Anterior cingulate cortex (tissue), 58 donors: ENCODE measurements around the gene PLXNA2.
A peak's percentile ranks its signal among the peaks of the same experiment; 100 is the strongest.

Experiments
- DNase-seq, 58 donors: peaks; one replicate each; lab custom pipeline; 2025; lab: John Stamatoyannopoulos, UW

Gene PLXNA2

GRCh38 chr1:208169081-208169879 is 74.9 kb downstream of the PLXNA2 start:
- DNase-seq, result no peak

DNA sequence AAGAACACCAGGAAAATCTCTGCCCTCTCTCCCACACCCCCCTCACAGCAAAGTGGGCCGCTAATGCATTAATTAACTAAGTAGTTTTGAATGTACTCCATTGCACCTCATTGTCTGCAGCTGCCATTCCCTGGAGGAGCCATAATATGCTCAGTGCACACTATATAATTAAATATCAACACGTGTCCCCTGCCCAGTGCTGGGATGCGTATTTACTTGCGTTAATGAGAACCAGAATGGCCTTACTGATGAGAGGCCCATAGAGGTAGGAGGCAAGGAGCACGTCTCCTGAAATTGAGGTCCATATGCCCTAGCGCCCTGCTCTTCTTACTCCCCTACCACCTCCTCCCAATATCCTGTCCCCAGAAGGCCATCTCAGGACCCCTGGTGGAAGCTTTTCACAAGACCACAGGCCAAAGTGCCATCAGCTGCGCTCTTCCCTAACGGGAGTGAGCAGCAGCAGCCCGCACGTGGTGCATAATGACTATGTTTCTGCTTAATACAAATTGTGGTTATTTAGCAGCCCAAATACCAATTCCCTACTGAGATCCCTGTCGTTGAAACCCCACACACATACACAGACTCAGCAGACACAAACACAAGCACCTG is 76.8 kb downstream of the PLXNA2 start:
- no peak for DNase-seq

DNA sequence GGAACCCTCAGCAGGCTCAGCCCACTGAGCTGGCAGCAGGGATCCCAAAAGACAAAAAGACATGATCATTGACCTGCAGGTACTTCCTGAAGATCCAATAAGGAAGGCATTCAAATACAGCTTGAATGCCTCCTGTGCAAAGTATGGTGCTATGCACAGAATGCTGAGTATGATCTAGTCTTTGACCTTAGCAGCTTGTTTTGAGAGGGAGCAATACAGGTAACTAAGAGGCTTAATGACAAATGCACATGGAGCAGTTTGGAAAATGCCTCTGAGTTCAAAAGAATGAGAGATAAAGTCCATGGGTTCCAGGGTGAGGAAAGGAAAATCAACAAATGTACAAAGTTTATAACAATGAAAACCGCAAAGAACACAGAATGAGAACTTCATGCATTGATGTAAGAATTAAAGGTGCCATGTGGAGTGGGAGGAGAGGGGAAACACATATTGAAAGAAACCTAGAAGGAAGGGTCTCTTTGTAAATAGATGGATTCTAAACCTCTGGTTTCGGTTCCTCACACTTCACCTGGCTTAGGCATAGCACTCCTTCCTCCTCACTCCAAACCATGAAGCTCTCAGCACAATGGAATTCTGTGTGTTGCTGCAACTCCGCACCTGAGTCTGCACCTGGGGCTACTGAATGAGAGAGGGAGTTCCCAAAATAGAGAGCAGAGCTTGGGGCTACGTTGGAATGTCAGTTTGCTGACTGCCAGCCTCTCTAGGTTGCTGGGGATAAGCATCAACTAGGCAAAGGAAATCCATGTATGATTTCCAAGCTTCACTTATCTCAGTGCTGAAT is 77.6 kb downstream of the PLXNA2 start:
- no peak for DNase-seq

DNA sequence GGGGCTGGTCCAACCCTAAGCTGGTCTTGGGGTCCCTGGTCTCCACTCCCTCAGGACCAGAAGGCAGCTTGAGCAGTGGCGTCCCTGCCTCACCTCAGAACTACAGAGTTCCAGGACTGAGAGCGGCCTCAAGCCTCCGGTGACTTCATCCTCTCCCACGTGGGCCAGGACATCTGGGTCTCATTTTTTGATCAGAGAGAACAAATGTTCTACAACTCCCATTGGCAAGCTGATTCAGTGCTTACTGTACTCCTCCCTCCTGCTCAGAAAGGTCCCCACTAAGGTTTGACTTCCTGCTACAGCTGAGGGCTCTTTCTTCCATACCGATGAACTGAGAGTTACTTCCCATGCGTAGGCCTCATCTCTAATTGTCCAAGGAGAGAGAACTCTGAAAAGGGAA is 78.5 kb downstream of the PLXNA2 start:
- no peak for DNase-seq

DNA sequence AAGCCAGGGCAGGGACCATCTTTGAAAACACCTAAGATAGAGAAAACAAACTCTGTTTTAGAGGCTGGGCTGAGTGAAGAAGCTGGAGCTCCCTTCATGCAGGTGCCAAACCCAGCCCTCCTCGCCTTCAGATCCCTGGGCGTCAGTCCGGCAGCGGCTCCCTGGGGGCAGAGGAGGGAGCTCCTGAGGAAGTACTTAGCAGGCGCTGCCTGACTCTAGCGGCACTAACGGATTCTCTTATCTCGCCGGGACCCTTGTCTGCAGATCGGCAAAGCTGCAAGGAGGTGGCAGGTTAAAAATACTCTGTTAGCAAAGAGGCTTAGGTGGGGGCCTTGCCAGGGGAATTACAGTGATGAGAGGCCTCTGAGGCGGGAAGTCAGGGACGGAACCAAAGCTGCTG is 79.6 kb downstream of the PLXNA2 start:
- peak in 2 of 58 donors; percentile 9 to 13 for DNase-seq

DNA sequence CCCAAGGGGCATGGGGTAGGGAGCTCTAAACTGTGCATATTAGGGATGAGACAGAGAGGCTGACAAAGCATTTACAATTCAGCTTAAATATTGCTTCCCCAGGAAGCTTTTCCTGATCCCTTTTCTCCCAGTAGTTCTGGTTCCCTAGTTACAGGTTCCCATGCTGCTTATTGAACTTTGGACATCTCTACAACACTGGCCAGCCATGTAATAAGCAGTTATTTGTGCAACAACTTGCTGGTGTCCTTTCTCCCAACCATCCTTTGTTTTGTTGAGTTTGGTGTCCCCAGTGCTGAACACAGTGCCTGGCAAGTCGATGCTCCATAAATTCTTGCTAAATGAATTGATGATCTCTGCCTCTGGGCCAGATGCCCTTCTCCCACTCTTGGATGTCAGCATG is 80.6 kb downstream of the PLXNA2 start:
- no peak for DNase-seq

GRCh38 chr1:208162903-208163302 is 81.3 kb downstream of the PLXNA2 start:
- no peak for DNase-seq

- DNase-seq, result no peak
These were observed 82.4 kb downstream of the PLXNA2 start for GRCh38 chr1:208161656-208162375.

- no peak for DNase-seq
These were observed 83.2 kb downstream of the PLXNA2 start for GRCh38 chr1:208161005-208161404.

DNA sequence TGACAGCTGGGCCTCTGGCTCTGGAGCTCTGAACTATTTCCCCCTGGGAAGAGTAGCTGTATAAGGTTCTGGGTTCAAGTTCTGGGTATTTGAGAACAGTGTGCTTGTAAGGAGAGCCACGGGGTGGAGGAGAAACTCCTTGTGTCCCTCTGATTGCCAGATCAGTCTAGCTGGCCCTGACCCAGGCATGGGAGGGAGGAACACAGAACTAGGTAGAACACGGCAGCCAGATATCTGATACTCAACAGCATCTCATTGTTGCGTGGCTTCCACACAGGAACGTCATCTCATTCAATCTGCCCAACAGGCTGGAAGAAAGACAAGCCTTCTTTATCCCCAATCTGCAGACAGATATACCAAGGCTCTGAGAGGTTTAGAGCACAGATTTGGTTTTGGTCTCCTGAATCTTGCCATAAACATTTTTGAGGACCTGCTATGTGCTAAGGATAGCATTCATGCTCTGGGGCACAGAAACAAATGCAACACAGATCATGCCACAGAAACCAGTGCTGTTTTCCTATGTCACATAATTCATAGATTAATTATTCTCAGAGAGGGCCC is 83.8 kb downstream of the PLXNA2 start:
- no peak for DNase-seq

DNA sequence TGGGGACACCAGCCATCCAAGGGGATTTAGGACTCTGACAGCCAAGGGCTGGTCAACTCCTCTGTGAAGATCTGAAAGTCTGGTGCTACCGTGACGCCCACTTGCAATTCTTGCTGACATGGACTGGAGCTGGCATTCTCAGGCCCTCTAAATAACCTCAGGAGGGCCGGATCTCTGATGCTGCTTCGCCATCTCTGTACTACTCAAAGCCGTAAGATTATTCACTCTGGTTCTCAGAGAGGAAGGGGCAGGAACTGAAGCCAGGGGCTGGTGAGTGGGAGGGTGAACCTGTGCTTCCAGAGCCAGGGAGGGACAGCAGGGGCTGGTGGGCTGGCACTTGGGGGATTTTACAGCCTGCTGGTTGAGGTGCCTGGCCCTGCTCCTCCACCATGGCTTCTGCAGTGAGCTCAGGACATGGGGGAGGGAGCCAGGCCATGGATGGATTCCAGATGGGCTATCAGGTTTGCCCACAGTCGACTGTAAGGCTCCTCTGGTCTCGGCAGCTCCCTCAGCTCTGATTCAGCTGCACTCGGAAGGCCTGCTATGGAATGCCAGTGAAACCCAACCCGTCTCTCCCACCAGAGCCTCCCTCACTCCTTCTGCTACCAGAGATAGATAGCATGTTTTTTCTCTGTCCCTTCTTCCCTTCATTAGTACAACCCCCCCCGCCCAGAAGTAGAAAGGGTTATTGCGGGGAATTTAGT is 84.5 kb downstream of the PLXNA2 start:
- DNase-seq, result peak in 3 of 58 donors; percentile 21 to 28 (median 28)

DNA sequence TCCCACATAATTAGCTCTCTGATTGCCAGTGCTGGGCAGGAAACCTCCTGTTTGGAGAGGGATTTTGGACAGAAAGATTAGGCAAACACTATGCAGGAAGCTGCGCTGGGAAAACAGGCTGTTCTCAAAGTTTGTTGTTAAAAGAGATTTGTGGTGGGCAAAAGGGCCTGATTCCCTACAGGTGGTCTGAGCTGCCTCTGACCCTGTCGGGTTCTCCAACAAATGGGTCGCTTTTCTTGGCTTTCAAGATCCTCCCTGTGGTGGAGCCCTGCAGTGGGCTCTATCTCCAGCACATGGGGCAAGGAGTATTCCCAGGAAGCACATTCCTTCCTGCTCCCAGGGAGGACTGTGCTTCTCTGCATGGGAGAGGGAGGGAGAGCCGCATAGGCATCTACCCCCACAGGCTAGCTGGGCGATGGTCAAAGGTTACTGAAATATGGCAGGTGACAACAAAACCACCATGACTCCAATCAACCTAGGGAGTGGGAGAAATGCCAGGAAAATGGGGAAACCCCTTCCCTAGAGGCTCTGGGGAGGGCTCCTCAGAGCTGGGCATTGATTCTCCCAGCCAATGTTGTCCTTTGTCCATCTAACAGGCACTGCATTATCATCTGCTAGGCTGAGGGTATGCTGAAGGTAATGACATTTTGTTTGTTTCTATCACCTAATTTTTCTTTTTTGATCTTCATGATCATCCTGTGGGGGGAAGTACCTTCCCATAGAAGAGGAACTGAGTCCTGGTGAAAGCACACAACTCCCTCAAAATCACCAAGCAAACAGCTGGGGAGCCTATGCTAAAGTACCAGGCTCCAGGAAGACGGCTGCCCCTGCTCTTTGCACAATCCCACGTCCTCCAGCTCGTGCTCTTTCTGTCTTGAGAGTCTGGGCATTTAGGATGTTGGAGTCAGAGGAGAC is 85.3 kb downstream of the PLXNA2 start:
- DNase-seq, result peak in 1 of 58 donors; percentile 36

- DNase-seq, result peak in 4 of 58 donors; percentile 9 to 36 (median 19)
These were observed 86.4 kb downstream of the PLXNA2 start for GRCh38 chr1:208157769-208158168.

DNA sequence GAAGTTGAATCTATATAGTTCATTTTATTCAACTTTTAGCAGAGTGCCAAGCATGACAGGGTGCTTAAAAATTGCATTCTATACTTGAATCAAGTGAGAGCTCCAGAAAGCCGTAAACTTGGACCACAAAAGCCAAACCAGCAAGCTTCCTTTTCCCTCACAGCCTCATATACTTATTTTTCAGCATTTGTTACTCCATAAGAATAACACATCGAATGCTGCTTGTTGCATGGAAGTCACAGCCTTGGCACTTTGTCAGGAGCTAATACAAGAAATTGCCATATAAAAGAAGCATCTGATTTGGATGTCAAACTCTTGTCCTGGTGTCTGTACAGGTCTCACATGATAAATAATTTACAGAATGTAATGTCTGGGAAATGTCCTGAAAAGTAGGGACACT is 87.4 kb downstream of the PLXNA2 start:
- DNase-seq, result no peak

DNA sequence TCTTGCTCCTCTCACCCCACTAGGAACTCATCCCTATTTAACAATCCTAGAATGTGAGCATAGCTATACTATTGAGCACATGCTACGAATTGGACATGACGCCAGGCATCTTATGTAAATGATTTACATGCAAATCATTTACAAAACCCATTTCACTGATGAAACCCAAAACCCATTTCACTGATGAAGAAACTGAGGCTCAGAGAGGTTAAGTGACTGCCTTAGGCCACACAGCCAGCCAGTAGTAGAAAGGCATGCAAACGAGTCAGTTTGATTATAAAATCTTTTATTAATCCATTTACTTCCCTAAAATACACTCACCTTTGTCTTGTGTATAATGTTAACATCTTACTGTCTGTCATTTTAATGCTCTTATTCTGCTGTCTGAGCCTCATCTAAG is 87.9 kb downstream of the PLXNA2 start:
- DNase-seq, result no peak

- no peak for DNase-seq
These were observed 89.2 kb downstream of the PLXNA2 start for GRCh38 chr1:208154679-208155642.

DNA sequence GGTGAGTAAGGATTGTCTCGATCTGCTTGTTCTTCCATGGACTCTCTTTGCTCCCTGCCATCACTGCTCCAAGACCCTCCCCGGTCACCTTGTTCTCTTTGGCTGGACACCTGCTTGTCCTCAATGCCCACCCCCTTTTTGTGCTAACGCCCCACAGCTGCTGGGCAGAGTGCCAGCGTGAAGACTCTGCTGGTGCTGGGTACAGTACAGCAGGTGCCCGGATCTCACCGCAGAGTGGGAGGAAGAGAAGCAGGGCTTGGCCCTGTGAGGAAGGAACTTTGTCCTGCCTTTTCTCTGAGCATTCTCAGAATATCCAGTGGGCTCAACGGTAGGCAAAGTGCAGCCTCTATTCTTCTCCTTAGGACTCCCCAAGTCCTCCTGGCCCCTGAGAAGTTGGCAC is 90.1 kb downstream of the PLXNA2 start:
- DNase-seq, result no peak
